Caco-2 (cell line): ENCODE data around the gene MICAL3. TPM values are rescaled to one million over a fixed set of nuclear protein-coding genes. Genes with fewer than 3 reads are reported as not detected.

Source experiments
- BruUV-seq: library from RNA; stranded (reverse); fragments of 400-500 nt; replicated peaks from 2 replicates; lab custom pipeline; 2021; lab: Mats Ljungman, UMichigan
- CTCF ChIA-PET: fragments of 300-600 bp; sonication (Branson Sonifier 250); formaldehyde crosslinking; loops from one replicate; lab custom pipeline; 2022; ENCODE audit warnings: antibody characterized with exemption; lab: Charles Lee
- POLR2A ChIA-PET: fragments of 300-600 bp; sonication (Branson Sonifier 250); formaldehyde crosslinking; loops from one replicate; lab custom pipeline; 2022; ENCODE audit warnings: antibody characterized with exemption; lab: Charles Lee
- DNase-seq, 2 experiments: peaks; one replicate each; pipeline versions ENCODE4 v3.0.0 to v3.0.0-alpha.2; 2020 to 2022
- H3K27me3 ChIP-seq: replicated peaks from 2 replicates; pipeline ENCODE4 v1.6.0; 2011; ENCODE audit warnings: low read length; ENCODE audit not compliant: control insufficient read depth, insufficient read depth
- H3K36me3 ChIP-seq: 2 replicates; pipeline ENCODE4 v1.5.1; 2011; ENCODE audit warnings: low read length; ENCODE audit not compliant: control insufficient read depth, insufficient read depth
- H3K4me1 ChIP-seq: fragments of 250-450 bp; sonication (Bioruptor Pico); 2 replicates; pipeline ENCODE4 v1.5.1; 2020; ENCODE audit warnings: mild to moderate bottlenecking
- H3K4me3 ChIP-seq: 2 replicates; pipeline ENCODE4 v1.5.1; 2011; ENCODE audit warnings: low read depth, mild to moderate bottlenecking, control low read depth, low read length
- H3K9me3 ChIP-seq: fragments of 250-450 bp; sonication (Bioruptor Pico); 2 replicates; pipeline ENCODE4 v1.5.1; 2020; ENCODE audit warnings: mild to moderate bottlenecking, moderate library complexity
- H3K27ac Mint-ChIP-seq: one replicate; pipeline ENCODE4 v1.8.0; 2022; ENCODE audit warnings: mixed read lengths; ENCODE audit not compliant: unreplicated experiment
- H3K27me3 Mint-ChIP-seq: one replicate; pipeline ENCODE4 v1.8.0; 2022; ENCODE audit warnings: mixed read lengths; ENCODE audit not compliant: insufficient read depth, unreplicated experiment
- H3K36me3 Mint-ChIP-seq: one replicate; pipeline ENCODE4 v1.8.0; 2022; ENCODE audit warnings: mild to moderate bottlenecking, mixed read lengths; ENCODE audit not compliant: insufficient read depth, unreplicated experiment
- H3K4me1 Mint-ChIP-seq: one replicate; pipeline ENCODE4 v1.8.0; 2022; ENCODE audit warnings: low read depth, mixed read lengths; ENCODE audit not compliant: unreplicated experiment
- H3K4me3 Mint-ChIP-seq: one replicate; pipeline ENCODE4 v1.8.0; 2022; ENCODE audit warnings: mild to moderate bottlenecking, moderate library complexity, mixed read lengths; ENCODE audit not compliant: unreplicated experiment
- H3K9me3 Mint-ChIP-seq: one replicate; pipeline ENCODE4 v1.8.0; 2022; ENCODE audit warnings: mixed read lengths; ENCODE audit not compliant: unreplicated experiment
- intact Hi-C: fragments of 100-400 bp; cut with micrococcal nuclease; formaldehyde crosslinking; loops from one replicate; pipeline ENCODE4 v1.10.0; 2022; ENCODE audit not compliant: unreplicated experiment
- total RNA-seq: library from RNA; stranded (reverse); gene quantifications from 2 replicates; pipeline ENCODE4 v1.2.3, GENCODE V29; 2022
- TF ChIP-seq, protein P1 (sequence below), 2 experiments: fragments of 200-600 bp in 1 of 2; IDR thresholded peaks; 1 replicate in 1 of 2; 2 replicates in 1 of 2; pipeline versions ENCODE4 v1.5.1 to v1.8.0; 2011 to 2022; ENCODE audit warnings: antibody characterized with exemption in 1 of 2, control low read depth in 1 of 2, inconsistent platforms in 1 of 2, low read depth in 1 of 2, low read length in 1 of 2, mild to moderate bottlenecking in 1 of 2, moderate library complexity in 1 of 2; ENCODE audit not compliant: insufficient read depth in 1 of 2, severe bottlenecking in 1 of 2, unreplicated experiment in 1 of 2

Gene MICAL3
- total RNA-seq, 1 experiment from 2014 or later = 65.6 TPM

DNA sequence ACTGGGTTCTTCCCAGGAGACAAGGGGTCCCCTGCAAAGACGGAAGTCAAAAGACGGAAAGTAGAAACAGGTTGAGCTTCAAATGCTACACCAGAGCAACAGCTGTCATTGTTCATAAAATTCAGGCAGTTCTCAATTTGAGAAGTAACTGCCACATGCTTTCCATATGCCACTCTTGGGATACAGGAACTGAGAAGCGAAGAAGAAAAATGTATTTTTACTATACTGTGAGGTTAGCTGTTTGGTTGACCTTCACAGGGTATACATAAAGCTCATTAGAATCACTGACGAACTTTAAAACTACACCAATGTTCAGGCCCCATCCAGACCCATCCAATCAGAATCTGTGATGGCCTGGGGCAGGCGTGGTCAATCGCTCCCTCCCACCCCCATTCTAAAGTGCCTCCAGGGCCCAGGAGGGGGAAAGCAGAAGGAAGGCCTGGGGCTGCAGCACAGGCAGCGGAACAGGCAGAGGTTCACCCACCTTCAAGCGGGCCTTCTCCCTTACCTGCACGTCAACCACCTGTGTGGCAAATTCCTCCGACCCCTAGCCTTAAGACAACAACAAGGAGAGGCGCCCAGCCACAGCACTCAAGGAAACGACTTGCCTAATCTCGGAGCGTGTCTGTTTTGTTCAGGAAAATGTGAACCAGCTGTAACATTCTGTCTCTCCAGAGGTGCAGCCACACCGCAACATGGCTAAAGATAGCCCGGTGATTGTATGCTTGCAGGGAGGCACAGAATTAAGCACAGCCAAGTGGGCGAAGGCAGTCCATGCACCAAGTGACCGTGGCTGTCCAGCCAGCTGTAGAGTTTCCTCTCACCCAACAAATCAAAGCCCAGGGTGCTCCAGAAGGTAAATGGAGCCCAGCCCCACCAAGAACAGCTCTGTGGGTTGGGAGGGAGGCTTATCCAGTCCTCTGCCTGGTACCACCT, 82.6 kb downstream of the MICAL3 start:
- Histone ChIP-seq H3K4me1 (peaks cover 5% of the 10 kb centered on the region; the same call in 1 of the 2 replicates), H3K9me3 (no peaks in the 10 kb centered on the region), H3K27me3 (no peaks in the 10 kb centered on the region), H3K36me3 (no peaks in the 10 kb centered on the region), H3K4me3 (no peak overlapping the region)
- Mint-ChIP-seq H3K4me1 (peaks cover 7% of the 10 kb centered on the region), H3K27me3 (no peaks in the 10 kb centered on the region), H3K36me3 (peaks cover 23% of the 10 kb centered on the region), H3K9me3 (no peaks in the 10 kb centered on the region), H3K27ac (no peak overlapping the region), H3K4me3 (no peak overlapping the region)
- intact Hi-C loops = no loop called here
- TF ChIP-seq, protein P1, sequence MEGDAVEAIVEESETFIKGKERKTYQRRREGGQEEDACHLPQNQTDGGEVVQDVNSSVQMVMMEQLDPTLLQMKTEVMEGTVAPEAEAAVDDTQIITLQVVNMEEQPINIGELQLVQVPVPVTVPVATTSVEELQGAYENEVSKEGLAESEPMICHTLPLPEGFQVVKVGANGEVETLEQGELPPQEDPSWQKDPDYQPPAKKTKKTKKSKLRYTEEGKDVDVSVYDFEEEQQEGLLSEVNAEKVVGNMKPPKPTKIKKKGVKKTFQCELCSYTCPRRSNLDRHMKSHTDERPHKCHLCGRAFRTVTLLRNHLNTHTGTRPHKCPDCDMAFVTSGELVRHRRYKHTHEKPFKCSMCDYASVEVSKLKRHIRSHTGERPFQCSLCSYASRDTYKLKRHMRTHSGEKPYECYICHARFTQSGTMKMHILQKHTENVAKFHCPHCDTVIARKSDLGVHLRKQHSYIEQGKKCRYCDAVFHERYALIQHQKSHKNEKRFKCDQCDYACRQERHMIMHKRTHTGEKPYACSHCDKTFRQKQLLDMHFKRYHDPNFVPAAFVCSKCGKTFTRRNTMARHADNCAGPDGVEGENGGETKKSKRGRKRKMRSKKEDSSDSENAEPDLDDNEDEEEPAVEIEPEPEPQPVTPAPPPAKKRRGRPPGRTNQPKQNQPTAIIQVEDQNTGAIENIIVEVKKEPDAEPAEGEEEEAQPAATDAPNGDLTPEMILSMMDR (IDR thresholded peaks at IDR 0.05; ENCODE audit: insufficient read depth in 1 of 2, low read depth in 1 of 2, low read length in 1 of 2, severe bottlenecking in 1 of 2, unreplicated experiment in 1 of 2) = no peak
- ChIA-PET CTCF (no interaction called here), POLR2A (no interaction called here)
- no peak for DNase-seq
- no TSS peak for BruUV-seq

DNA sequence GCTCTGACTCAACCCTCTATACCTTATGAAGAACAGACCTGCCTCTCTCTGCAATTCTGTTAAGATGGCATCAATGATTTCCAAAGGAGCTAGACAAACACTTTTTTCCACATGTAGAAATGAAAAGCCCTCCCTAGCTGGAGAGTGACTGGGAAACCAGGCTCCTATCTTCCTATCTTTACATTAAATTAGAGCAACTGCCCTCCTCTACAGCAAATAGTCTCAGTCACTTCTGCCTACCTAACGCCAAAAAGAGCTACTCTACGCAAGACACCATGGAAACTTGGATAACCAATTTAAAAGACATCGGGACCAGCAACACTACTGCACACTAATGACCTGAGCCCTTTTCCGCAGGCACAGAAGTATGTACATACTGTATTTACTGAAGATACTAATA, 84.8 kb downstream of the MICAL3 start:
- TF ChIP-seq, protein P1 (IDR thresholded peaks at IDR 0.05; ENCODE audit: insufficient read depth in 1 of 2, low read depth in 1 of 2, low read length in 1 of 2, severe bottlenecking in 1 of 2, unreplicated experiment in 1 of 2) = no peak
- ChIA-PET CTCF (no interaction called here), POLR2A (interaction anchor here (0.6 kb wide), 1 partner anchor 23 kb away, joined by 3 read pairs; no protein-coding TSS in a partner anchor)
- Mint-ChIP-seq H3K9me3 (no peaks in the 10 kb centered on the region), H3K4me1 (peaks cover 7% of the 10 kb centered on the region), H3K27ac (no peak overlapping the region), H3K4me3 (no peak overlapping the region), H3K36me3 (peaks cover 10% of the 10 kb centered on the region), H3K27me3 (no peaks in the 10 kb centered on the region)
- no peak for DNase-seq
- Histone ChIP-seq H3K4me3 (no peak overlapping the region), H3K27me3 (no peaks in the 10 kb centered on the region), H3K9me3 (no peaks in the 10 kb centered on the region), H3K36me3 (no peaks in the 10 kb centered on the region), H3K4me1 (peaks cover 5% of the 10 kb centered on the region; the same call in 1 of the 2 replicates)
- BruUV-seq = no TSS peak
- intact Hi-C loops = no loop called here

DNA sequence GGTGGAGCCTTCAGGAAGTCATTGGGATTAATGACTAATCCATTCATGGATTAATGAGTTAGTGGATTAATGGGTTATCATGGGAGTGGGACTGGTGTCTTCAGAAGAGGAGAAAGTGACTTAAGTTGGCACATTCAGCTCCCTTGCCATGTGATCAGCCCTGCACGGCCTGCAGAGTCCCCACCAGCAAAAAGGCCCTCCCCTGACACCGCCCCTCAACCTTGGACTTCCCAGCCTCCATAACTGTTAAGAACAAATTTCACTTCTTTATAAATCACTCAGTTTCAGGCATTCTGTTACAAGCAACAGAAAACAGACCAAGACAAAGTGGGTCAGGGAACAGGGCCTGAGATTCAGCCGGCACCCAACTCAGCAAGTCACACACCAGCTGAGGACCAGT, 85.3 kb downstream of the MICAL3 start:
- H3K9me3 Mint-ChIP-seq = no peaks in the 10 kb centered on the region
- DNase-seq = no peak
- no peak overlapping the region for H3K4me3 Mint-ChIP-seq
- peaks cover 7% of the 10 kb centered on the region for H3K4me1 Mint-ChIP-seq
- H3K36me3 Mint-ChIP-seq = peaks cover 10% of the 10 kb centered on the region
- H3K27me3 Mint-ChIP-seq = no peaks in the 10 kb centered on the region
- peaks cover 5% of the 10 kb centered on the region; the same call in 1 of the 2 replicates for H3K4me1 ChIP-seq
- intact Hi-C loops = no loop called here
- BruUV-seq = no TSS peak
- H3K36me3 ChIP-seq = no peaks in the 10 kb centered on the region
- TF ChIP-seq, protein P1 (IDR thresholded peaks at IDR 0.05; ENCODE audit: insufficient read depth in 1 of 2, low read depth in 1 of 2, low read length in 1 of 2, severe bottlenecking in 1 of 2, unreplicated experiment in 1 of 2) = no peak
- H3K27me3 ChIP-seq = no peaks in the 10 kb centered on the region
- H3K4me3 ChIP-seq = no peak overlapping the region
- no peaks in the 10 kb centered on the region for H3K9me3 ChIP-seq
- CTCF ChIA-PET = no interaction called here
- POLR2A ChIA-PET = interaction anchor here (0.6 kb wide), 1 partner anchor 22 kb away, joined by 3 read pairs; no protein-coding TSS in a partner anchor
- H3K27ac Mint-ChIP-seq = no peak overlapping the region
